Lower lobe of right lung (tissue), 2 donors: ENCODE measurements around the gene DENND2A. TPM values are rescaled to one million over a fixed set of nuclear protein-coding genes. Genes with fewer than 3 reads are reported as not detected.

ENCODE experiments used
- ATAC-seq, 2 donors: fragments of 200-7000 bp; cut with Tn5 transposase; one replicate each; pipeline ENCODE4 v1.9.1; 2020 to 2022; ENCODE audit warnings: mild to moderate bottlenecking in 2 of 2, moderate library complexity in 2 of 2
- DNase-seq: peaks from one replicate; pipeline ENCODE4 v3.0.0-alpha.2; 2020
- H3K27ac ChIP-seq: fragments of 200-600 bp; one replicate; pipeline ENCODE4 v1.8.0; 2022
- H3K27me3 ChIP-seq: fragments of 200-600 bp; one replicate; pipeline ENCODE4 v1.8.0; 2022; ENCODE audit warnings: low read depth
- H3K36me3 ChIP-seq: fragments of 200-600 bp; one replicate; pipeline ENCODE4 v1.8.0; 2022; ENCODE audit warnings: mild to moderate bottlenecking
- H3K4me1 ChIP-seq: fragments of 200-600 bp; one replicate; pipeline ENCODE4 v1.8.0; 2022
- H3K4me3 ChIP-seq: fragments of 200-600 bp; one replicate; pipeline ENCODE4 v1.8.0; 2022; ENCODE audit warnings: mild to moderate bottlenecking
- H3K9me3 ChIP-seq: fragments of 200-600 bp; one replicate; pipeline ENCODE4 v1.8.0; 2022
- CTCF ChIP-seq: fragments of 200-600 bp; IDR thresholded peaks from one replicate; pipeline ENCODE4 v1.8.0; 2022; ENCODE audit warnings: antibody characterized with exemption, mild to moderate bottlenecking
- intact Hi-C: fragments of 100-400 bp; cut with DNase I; formaldehyde crosslinking; loops from one replicate; pipeline ENCODE4 v1.11.0; 2022
- total RNA-seq: library from RNA; stranded (reverse); fragmentation: NEBNext Ultra II Directional; extraction: Animal tissue kit (Norgen Biotek cat#: 25700); gene quantifications from one replicate; pipeline ENCODE4 v1.2.1, GENCODE V29; 2021
- donor health status: DM: no; HTN: yes; CAD: no; lungs with severe emphysema.

Gene DENND2A
- total RNA-seq, 1 donor from 2014 or later: 19.0 TPM

- no peak for ATAC-seq
- no peak for TF ChIP-seq CTCF
- H3K27ac ChIP-seq: no peak overlapping the region
- DNase-seq: no peak
- intact Hi-C loops: no loop called here
- H3K4me1 ChIP-seq: no peaks in the 10 kb centered on the region
- H3K36me3 ChIP-seq: peaks cover 8% of the 10 kb centered on the region
- no peak overlapping the region for H3K4me3 ChIP-seq
- H3K27me3 ChIP-seq: no peaks in the 10 kb centered on the region
- no peaks in the 10 kb centered on the region for H3K9me3 ChIP-seq
Measured at GRCh38 chr7:140551355-140552239, 89.0 kb downstream of the DENND2A start.

DNA sequence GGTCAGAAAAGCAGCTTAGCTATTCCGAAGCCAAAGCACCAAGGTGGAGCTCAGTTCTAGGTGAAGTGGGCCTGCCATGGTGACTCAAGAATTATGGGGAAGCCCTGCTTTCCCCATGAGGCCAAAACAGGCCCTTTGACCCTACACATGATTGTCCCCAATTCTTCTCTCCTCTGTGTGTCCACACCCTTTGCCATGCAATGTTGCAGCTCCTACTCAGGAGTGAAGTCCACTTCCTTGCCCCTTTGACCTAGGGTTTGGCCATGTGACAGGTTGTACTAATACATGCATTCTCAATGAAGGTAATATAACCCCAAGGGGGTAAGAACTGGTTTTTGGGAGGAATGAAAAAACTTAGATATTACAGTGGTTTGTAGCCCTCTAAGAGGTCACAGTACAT, 93.7 kb downstream of the DENND2A start:
- Histone ChIP-seq H3K36me3 (peaks cover 8% of the 10 kb centered on the region), H3K27ac (no peak overlapping the region), H3K27me3 (no peaks in the 10 kb centered on the region), H3K4me3 (no peak overlapping the region), H3K9me3 (no peaks in the 10 kb centered on the region), H3K4me1 (peaks cover 3% of the 10 kb centered on the region)
- no peak for TF ChIP-seq CTCF
- ATAC-seq (no peak), DNase-seq (no peak)
- intact Hi-C loops: no loop called here

DNA sequence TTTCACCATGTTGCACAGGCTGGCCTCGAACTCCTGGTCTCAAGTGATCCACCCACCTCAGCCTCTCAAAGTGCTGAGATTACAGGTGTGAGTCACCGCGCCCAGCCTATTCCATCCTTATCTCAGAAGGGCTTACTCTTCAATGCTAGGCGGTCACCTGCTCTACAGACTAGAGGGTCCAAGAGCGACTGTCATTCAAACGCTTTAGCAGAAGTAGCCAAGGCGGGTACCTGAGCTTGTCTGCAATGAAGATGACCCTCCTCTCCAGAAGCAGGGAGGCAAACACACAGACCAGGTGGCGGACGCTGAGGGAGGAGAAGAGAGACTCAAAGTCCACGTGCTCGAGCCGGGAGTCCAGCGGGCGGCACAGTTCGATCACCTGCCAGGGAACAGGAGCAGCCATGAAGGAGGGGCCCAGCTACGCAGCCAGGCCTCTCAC, 96.2 kb downstream of the DENND2A start:
- no peaks in the 10 kb centered on the region for H3K9me3 ChIP-seq
- peaks cover 8% of the 10 kb centered on the region for H3K36me3 ChIP-seq
- no peak for TF ChIP-seq CTCF
- no peak for DNase-seq
- H3K4me3 ChIP-seq: no peak overlapping the region
- no peak overlapping the region for H3K27ac ChIP-seq
- no peaks in the 10 kb centered on the region for H3K27me3 ChIP-seq
- ATAC-seq: no peak
- intact Hi-C loops: no loop called here
- H3K4me1 ChIP-seq: peaks cover 12% of the 10 kb centered on the region

DNA sequence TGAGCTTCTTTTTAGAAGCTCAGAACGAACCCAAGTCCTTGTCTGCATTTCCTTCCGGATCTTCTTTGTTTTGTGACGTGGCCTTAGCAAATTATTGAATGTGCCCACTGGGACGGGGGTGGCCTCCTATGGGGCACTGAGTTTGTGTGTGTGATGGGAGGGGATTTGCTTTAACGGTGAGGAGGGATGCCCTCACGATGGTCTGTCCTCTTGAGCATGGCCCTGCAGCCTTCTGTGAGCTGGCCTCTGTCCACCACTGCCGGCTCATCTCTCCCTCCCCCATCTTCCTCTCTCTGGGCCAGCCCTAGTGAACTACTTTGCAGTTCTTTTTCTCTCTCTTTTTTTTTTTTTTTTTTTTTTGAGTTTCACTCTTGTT, 98.4 kb downstream of the DENND2A start:
- peaks cover 8% of the 10 kb centered on the region for H3K36me3 ChIP-seq
- H3K4me1 ChIP-seq: peaks cover 17% of the 10 kb centered on the region
- intact Hi-C loops: no loop called here
- H3K4me3 ChIP-seq: no peak overlapping the region
- H3K9me3 ChIP-seq: no peaks in the 10 kb centered on the region
- TF ChIP-seq CTCF: no peak
- H3K27me3 ChIP-seq: no peaks in the 10 kb centered on the region
- H3K27ac ChIP-seq: peak overlapping the region; percentile 60
- ATAC-seq (peak; percentile 36 to 49), DNase-seq (no peak)

- peaks cover 5% of the 10 kb centered on the region for H3K36me3 ChIP-seq
- TF ChIP-seq CTCF: no peak
- ATAC-seq (peak; percentile 21 to 35), DNase-seq (no peak)
- no peaks in the 10 kb centered on the region for H3K27me3 ChIP-seq
- H3K4me3 ChIP-seq: no peak overlapping the region
- peaks cover 17% of the 10 kb centered on the region for H3K4me1 ChIP-seq
- intact Hi-C loops: no loop called here
- H3K9me3 ChIP-seq: no peaks in the 10 kb centered on the region
- H3K27ac ChIP-seq: peak overlapping the region; percentile 60
Measured at GRCh38 chr7:140541513-140542227, 98.9 kb downstream of the DENND2A start.
